ENCODE results near the gene SLC25A21. TPM values are rescaled to one million over a fixed set of nuclear protein-coding genes. Genes with fewer than 3 reads are reported as not detected.
"Not testable (repeated sequence)": the region's sequence is repeated elsewhere in the genome, so short reads cannot be mapped to it uniquely, and the experiment has no call there.

Gene SLC25A21
- total RNA-seq, 1 donor from 2014 or later: 0.91 TPM

- no peak for TF ChIP-seq CTCF (IDR thresholded peaks at IDR 0.05; ENCODE audit: partially characterized antibody, unreplicated experiment)
- Mint-ChIP-seq H3K9me3 (ENCODE audit: unreplicated experiment) (no peaks in the 10 kb centered on the region), H3K27me3 (ENCODE audit: unreplicated experiment) (no peaks in the 10 kb centered on the region), H3K4me1 (ENCODE audit: low read depth, unreplicated experiment) (no peaks in the 10 kb centered on the region), H3K36me3 (ENCODE audit: unreplicated experiment) (no peaks in the 10 kb centered on the region), H3K4me3 (ENCODE audit: unreplicated experiment) (no peak overlapping the region), H3K27ac (ENCODE audit: unreplicated experiment) (no peak overlapping the region)
- no peak for DNase-seq
Observed at GRCh38 chr14:36869125-36869524, 303.3 kb downstream of the SLC25A21 start.

- Mint-ChIP-seq H3K4me1 (ENCODE audit: low read depth, unreplicated experiment) (no peaks in the 10 kb centered on the region), H3K4me3 (ENCODE audit: unreplicated experiment) (no peak overlapping the region), H3K27me3 (ENCODE audit: unreplicated experiment) (peaks cover under 1% of the 10 kb centered on the region), H3K9me3 (ENCODE audit: unreplicated experiment) (no peaks in the 10 kb centered on the region), H3K27ac (ENCODE audit: unreplicated experiment) (no peak overlapping the region), H3K36me3 (ENCODE audit: unreplicated experiment) (no peaks in the 10 kb centered on the region)
- no peak for DNase-seq
- no peak for TF ChIP-seq CTCF (IDR thresholded peaks at IDR 0.05; ENCODE audit: partially characterized antibody, unreplicated experiment)
Observed at GRCh38 chr14:36866867-36867266, 305.5 kb downstream of the SLC25A21 start.

- H3K36me3 Mint-ChIP-seq (ENCODE audit: unreplicated experiment): no peaks in the 10 kb centered on the region
- no peak for DNase-seq
- TF ChIP-seq CTCF (IDR thresholded peaks at IDR 0.05; ENCODE audit: partially characterized antibody, unreplicated experiment): peak; percentile 19
- H3K9me3 Mint-ChIP-seq (ENCODE audit: unreplicated experiment): no peaks in the 10 kb centered on the region
- peaks cover 3% of the 10 kb centered on the region for H3K27me3 Mint-ChIP-seq (ENCODE audit: unreplicated experiment)
- no peak overlapping the region for H3K4me3 Mint-ChIP-seq (ENCODE audit: unreplicated experiment)
- H3K27ac Mint-ChIP-seq (ENCODE audit: unreplicated experiment): no peak overlapping the region
- no peaks in the 10 kb centered on the region for H3K4me1 Mint-ChIP-seq (ENCODE audit: low read depth, unreplicated experiment)
Observed at GRCh38 chr14:36863271-36863670, 309.1 kb downstream of the SLC25A21 start.

GRCh38 chr14:36862237-36862636 lies 310.2 kb downstream of the SLC25A21 start:
- H3K27me3 Mint-ChIP-seq (ENCODE audit: unreplicated experiment); H3K4me1 Mint-ChIP-seq (ENCODE audit: low read depth, unreplicated experiment): not testable (repeated sequence)

GRCh38 chr14:36860831-36861230 lies 311.6 kb downstream of the SLC25A21 start:
- Mint-ChIP-seq H3K36me3 (ENCODE audit: unreplicated experiment) (no peaks in the 10 kb centered on the region), H3K4me1 (ENCODE audit: low read depth, unreplicated experiment) (no peaks in the 10 kb centered on the region), H3K9me3 (ENCODE audit: unreplicated experiment) (no peaks in the 10 kb centered on the region), H3K27ac (ENCODE audit: unreplicated experiment) (no peak overlapping the region), H3K27me3 (ENCODE audit: unreplicated experiment) (peaks cover 3% of the 10 kb centered on the region), H3K4me3 (ENCODE audit: unreplicated experiment) (no peak overlapping the region)
- TF ChIP-seq CTCF (IDR thresholded peaks at IDR 0.05; ENCODE audit: partially characterized antibody, unreplicated experiment): no peak
- no peak for DNase-seq

More at GRCh38 chr14:36862237-36862636, 310.2 kb downstream of the SLC25A21 start:
- DNase-seq; H3K36me3 Mint-ChIP-seq (ENCODE audit: unreplicated experiment); H3K4me3 Mint-ChIP-seq (ENCODE audit: unreplicated experiment); H3K9me3 Mint-ChIP-seq (ENCODE audit: unreplicated experiment); H3K27ac Mint-ChIP-seq (ENCODE audit: unreplicated experiment): not testable (repeated sequence)

GRCh38 chr14:36859119-36859518 lies 313.3 kb downstream of the SLC25A21 start:
- Mint-ChIP-seq H3K4me1 (ENCODE audit: low read depth, unreplicated experiment) (no peaks in the 10 kb centered on the region), H3K4me3 (ENCODE audit: unreplicated experiment) (no peak overlapping the region), H3K36me3 (ENCODE audit: unreplicated experiment) (no peaks in the 10 kb centered on the region), H3K27me3 (ENCODE audit: unreplicated experiment) (peaks cover 3% of the 10 kb centered on the region), H3K27ac (ENCODE audit: unreplicated experiment) (no peak overlapping the region), H3K9me3 (ENCODE audit: unreplicated experiment) (no peaks in the 10 kb centered on the region)
- no peak for DNase-seq
- no peak for TF ChIP-seq CTCF (IDR thresholded peaks at IDR 0.05; ENCODE audit: partially characterized antibody, unreplicated experiment)
